HEK293 (cell line): Measurements from ENCODE around the gene CLIC4.

ENCODE experiments used
- CTCF ChIA-PET: fragments of 350-600 bp; formaldehyde crosslinking; extraction: SDS; loops from one replicate; lab custom pipeline; 2021; ENCODE audit warnings: antibody characterized with exemption; lab: Yijun Ruan, JAX
- POLR2A ChIA-PET: fragments of 300-600 bp; formaldehyde crosslinking; extraction: SDS; loops from one replicate; lab custom pipeline; 2020; ENCODE audit warnings: antibody characterized with exemption, inconsistent platforms; lab: Yijun Ruan, JAX
- H3K27ac ChIP-seq: fragments of 200-500 bp; sonication (Bioruptor generic); 2 replicates; pipeline ENCODE4 v1.5.1; 2014; ENCODE audit warnings: low read depth, low read length, control low read depth, inconsistent platforms; ENCODE audit errors: extremely low read depth
- H3K36me3 ChIP-seq, 2 experiments: fragments of 200-500 bp in 1 of 2; sonication (Bioruptor generic) in 1 of 2; 1 replicate in 1 of 2; 2 replicates in 1 of 2; pipeline ENCODE4 v1.5.1; 2014 to 2017; ENCODE audit warnings: inconsistent platforms in 2 of 2, low read length in 2 of 2; ENCODE audit not compliant: control insufficient read depth in 2 of 2, insufficient read depth in 1 of 2
- H3K4me1 ChIP-seq: fragments of 200-500 bp; sonication (Bioruptor generic); 2 replicates; pipeline ENCODE4 v1.5.1; 2014; ENCODE audit warnings: mild to moderate bottlenecking, low read length, inconsistent platforms; ENCODE audit not compliant: control insufficient read depth, insufficient read depth
- H3K4me3 ChIP-seq: 2 replicates; pipeline ENCODE4 v1.5.1; 2011; ENCODE audit warnings: low read depth, mild to moderate bottlenecking, control low read depth, low read length, moderate library complexity
- H3K9me3 ChIP-seq: fragments of 200-500 bp; sonication (Bioruptor generic); 2 replicates; pipeline ENCODE4 v1.5.1; 2014; ENCODE audit warnings: low read depth, low read length, inconsistent platforms; ENCODE audit not compliant: control insufficient read depth, insufficient read depth
- BCL6B ChIP-seq: fragments of 450-650 bp; formaldehyde crosslinking; IDR thresholded peaks from 2 replicates; pipeline ENCODE4 v1.5.1; 2017; ENCODE audit warnings: missing biosample characterization, missing genetic modification characterization
- HOXC10 ChIP-seq: sonication (generic); formaldehyde crosslinking; IDR thresholded peaks from 2 replicates; pipeline ENCODE4 v1.8.1; 2023; ENCODE audit warnings: mild to moderate bottlenecking, missing genetic modification reagents
- IKZF3 ChIP-seq: fragments of 450-650 bp; IDR thresholded peaks from 2 replicates; pipeline ENCODE4 v1.5.0; 2018; ENCODE audit warnings: missing biosample characterization, mild to moderate bottlenecking, missing genetic modification characterization, moderate library complexity
- KLF8 ChIP-seq: fragments of 450-650 bp; formaldehyde crosslinking; IDR thresholded peaks from 2 replicates; pipeline ENCODE4 v1.5.1; 2016; ENCODE audit warnings: missing biosample characterization, missing genetic modification characterization
- YY2 ChIP-seq: fragments of 450-650 bp; formaldehyde crosslinking; IDR thresholded peaks from 2 replicates; pipeline ENCODE4 v1.5.1; 2016; ENCODE audit warnings: missing biosample characterization, missing genetic modification characterization
- ZNF121 ChIP-seq: fragments of 450-650 bp; formaldehyde crosslinking; IDR thresholded peaks from 2 replicates; pipeline ENCODE4 v1.5.1; 2016; ENCODE audit warnings: missing biosample characterization, missing genetic modification characterization
- ZNF138 ChIP-seq: fragments of 450-650 bp; formaldehyde crosslinking; IDR thresholded peaks from 2 replicates; pipeline ENCODE4 v1.5.1; 2016; ENCODE audit warnings: missing biosample characterization, missing genetic modification characterization, borderline replicate concordance
- ZNF274 ChIP-seq, 2 experiments: fragments of 200-500 bp in 1 of 2; fragments of 450-650 bp in 1 of 2; sonication (Bioruptor generic) in 1 of 2; formaldehyde crosslinking in 1 of 2; IDR thresholded peaks; 2 replicates each; pipeline versions ENCODE4 v1.5.1 to v1.6.1; 2014 to 2016; ENCODE audit warnings: borderline replicate concordance in 1 of 2, inconsistent platforms in 1 of 2, low read length in 1 of 2, missing biosample characterization in 1 of 2, missing genetic modification characterization in 1 of 2
- ZNF335 ChIP-seq: fragments of 450-650 bp; formaldehyde crosslinking; conservative IDR thresholded peaks from 2 replicates; pipeline ENCODE4 v1.5.1; 2016; ENCODE audit warnings: missing biosample characterization, missing genetic modification characterization
- ZNF391 ChIP-seq: fragments of 450-650 bp; formaldehyde crosslinking; IDR thresholded peaks from 2 replicates; pipeline ENCODE4 v1.5.1; 2016; ENCODE audit warnings: low read depth, missing biosample characterization, missing genetic modification characterization, borderline replicate concordance
- ZNF394 ChIP-seq: fragments of 450-650 bp; formaldehyde crosslinking; IDR thresholded peaks from 2 replicates; pipeline ENCODE4 v1.5.1; 2016; ENCODE audit warnings: missing biosample characterization, missing genetic modification characterization, mild to moderate bottlenecking, moderate library complexity, borderline replicate concordance
- ZNF544 ChIP-seq: fragments of 450-650 bp; formaldehyde crosslinking; IDR thresholded peaks from 2 replicates; pipeline ENCODE4 v1.5.0; 2017; ENCODE audit warnings: missing biosample characterization, missing genetic modification characterization
- ZNF548 ChIP-seq: fragments of 450-650 bp; formaldehyde crosslinking; IDR thresholded peaks from 2 replicates; pipeline ENCODE4 v1.5.1; 2016; ENCODE audit warnings: missing biosample characterization, missing genetic modification characterization
- ZNF585B ChIP-seq: fragments of 450-650 bp; formaldehyde crosslinking; IDR thresholded peaks from 2 replicates; pipeline ENCODE4 v1.5.1; 2016; ENCODE audit warnings: missing biosample characterization, missing genetic modification characterization
- ZNF600 ChIP-seq: fragments of 450-650 bp; formaldehyde crosslinking; IDR thresholded peaks from 2 replicates; pipeline ENCODE4 v1.5.1; 2016; ENCODE audit warnings: missing biosample characterization, missing genetic modification characterization
- ZNF639 ChIP-seq: fragments of 450-650 bp; formaldehyde crosslinking; IDR thresholded peaks from 2 replicates; pipeline ENCODE4 v1.5.1; 2016; ENCODE audit warnings: missing biosample characterization, missing genetic modification characterization
- ZSCAN23 ChIP-seq: fragments of 450-650 bp; formaldehyde crosslinking; IDR thresholded peaks from 2 replicates; pipeline ENCODE4 v1.5.1; 2016; ENCODE audit warnings: missing biosample characterization, missing genetic modification characterization
- TF ChIP-seq, protein P1 (sequence below): fragments of 450-650 bp; formaldehyde crosslinking; IDR thresholded peaks from 2 replicates; pipeline ENCODE4 v1.5.1; 2016; ENCODE audit warnings: missing biosample characterization, missing genetic modification characterization, borderline replicate concordance
- TF ChIP-seq, protein P2 (sequence below): fragments of 450-650 bp; formaldehyde crosslinking; IDR thresholded peaks from 2 replicates; pipeline ENCODE4 v1.5.1; 2016; ENCODE audit warnings: missing biosample characterization, missing genetic modification characterization, borderline replicate concordance

CLIC4 gene

GRCh38 chr1:24878045-24878444 lies 132.8 kb downstream of the CLIC4 start (continued):
- TF ChIP-seq ZNF585B (tag by site-specific recombination) (no peak), HOXC10 (no peak)
- TF ChIP-seq, all 188 proteins: peak for 0

DNA sequence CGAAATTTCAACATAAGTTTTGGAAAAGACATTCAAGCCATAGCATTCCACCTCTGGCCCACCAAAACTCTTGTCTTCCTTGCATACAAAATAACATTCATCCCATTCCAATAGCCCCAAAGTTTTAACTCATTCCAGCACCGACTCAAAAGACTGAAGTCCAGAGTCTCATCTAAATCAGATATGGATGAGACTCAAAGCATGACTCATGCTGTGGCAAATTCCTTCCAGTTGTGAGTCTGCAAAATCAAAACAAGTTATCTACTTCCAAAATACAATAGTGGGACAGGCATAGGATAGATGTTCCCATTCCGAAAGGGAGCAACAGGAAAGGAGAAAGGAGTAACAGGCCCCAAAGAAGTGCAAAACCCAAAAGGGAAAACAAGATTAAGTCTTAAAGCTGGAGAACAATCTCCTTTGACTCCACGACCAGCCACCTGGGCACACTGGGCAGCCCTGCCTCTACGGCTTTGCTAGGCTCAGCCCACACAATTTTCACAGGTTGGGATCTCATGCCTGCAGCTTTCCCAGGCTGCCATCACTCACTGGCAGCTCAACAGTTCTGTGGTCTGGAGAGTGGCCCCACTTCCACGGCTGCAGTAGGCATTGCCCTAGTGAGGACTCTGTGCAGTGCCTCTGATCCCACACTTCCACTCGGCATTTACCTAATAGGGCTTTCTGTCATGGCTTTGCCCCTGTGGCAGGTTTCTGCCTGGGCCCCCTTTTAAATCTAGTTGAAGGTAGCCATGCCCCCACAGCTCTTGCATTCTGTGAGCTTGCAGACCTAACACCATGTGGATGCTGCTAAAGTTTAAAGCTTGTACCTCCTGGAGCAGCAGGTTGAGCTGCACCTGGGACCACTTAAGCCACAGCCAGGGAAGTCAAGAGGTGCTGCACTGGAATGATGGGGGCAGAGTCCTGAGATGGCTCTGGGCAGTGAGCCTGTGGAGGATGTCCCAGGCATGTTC lies 133.8 kb downstream of the CLIC4 start:
- H3K4me1 ChIP-seq: no peaks in the 10 kb centered on the region
- no peaks in the 10 kb centered on the region; the same call in 1 of the 2 replicates for H3K9me3 ChIP-seq
- no peak overlapping the region for H3K27ac ChIP-seq
- TF ChIP-seq ZNF335 (tag by site-specific recombination) (no peak), ZNF600 (no peak), ZNF639 (no peak), YY2 (tag by site-specific recombination) (no peak), ZNF548 (no peak), ZNF391 (tag by site-specific recombination) (no peak), IKZF3 (tag by site-specific recombination) (no peak), ZNF138 (tag by site-specific recombination) (no peak), ZSCAN23 (tag by site-specific recombination) (no peak), KLF8 (tag by site-specific recombination) (no peak), ZNF121 (tag by site-specific recombination) (no peak), ZNF394 (tag by site-specific recombination) (no peak), ZNF544 (tag by site-specific recombination) (no peak), BCL6B (tag by site-specific recombination) (no peak), ZNF274 (IDR thresholded peaks at IDR 0.05; ENCODE audit: low read length) (no peak), ZNF274 (tag by site-specific recombination; IDR thresholded peaks at IDR 0.05; ENCODE audit: borderline replicate concordance) (no peak)
- TF ChIP-seq, protein P1, sequence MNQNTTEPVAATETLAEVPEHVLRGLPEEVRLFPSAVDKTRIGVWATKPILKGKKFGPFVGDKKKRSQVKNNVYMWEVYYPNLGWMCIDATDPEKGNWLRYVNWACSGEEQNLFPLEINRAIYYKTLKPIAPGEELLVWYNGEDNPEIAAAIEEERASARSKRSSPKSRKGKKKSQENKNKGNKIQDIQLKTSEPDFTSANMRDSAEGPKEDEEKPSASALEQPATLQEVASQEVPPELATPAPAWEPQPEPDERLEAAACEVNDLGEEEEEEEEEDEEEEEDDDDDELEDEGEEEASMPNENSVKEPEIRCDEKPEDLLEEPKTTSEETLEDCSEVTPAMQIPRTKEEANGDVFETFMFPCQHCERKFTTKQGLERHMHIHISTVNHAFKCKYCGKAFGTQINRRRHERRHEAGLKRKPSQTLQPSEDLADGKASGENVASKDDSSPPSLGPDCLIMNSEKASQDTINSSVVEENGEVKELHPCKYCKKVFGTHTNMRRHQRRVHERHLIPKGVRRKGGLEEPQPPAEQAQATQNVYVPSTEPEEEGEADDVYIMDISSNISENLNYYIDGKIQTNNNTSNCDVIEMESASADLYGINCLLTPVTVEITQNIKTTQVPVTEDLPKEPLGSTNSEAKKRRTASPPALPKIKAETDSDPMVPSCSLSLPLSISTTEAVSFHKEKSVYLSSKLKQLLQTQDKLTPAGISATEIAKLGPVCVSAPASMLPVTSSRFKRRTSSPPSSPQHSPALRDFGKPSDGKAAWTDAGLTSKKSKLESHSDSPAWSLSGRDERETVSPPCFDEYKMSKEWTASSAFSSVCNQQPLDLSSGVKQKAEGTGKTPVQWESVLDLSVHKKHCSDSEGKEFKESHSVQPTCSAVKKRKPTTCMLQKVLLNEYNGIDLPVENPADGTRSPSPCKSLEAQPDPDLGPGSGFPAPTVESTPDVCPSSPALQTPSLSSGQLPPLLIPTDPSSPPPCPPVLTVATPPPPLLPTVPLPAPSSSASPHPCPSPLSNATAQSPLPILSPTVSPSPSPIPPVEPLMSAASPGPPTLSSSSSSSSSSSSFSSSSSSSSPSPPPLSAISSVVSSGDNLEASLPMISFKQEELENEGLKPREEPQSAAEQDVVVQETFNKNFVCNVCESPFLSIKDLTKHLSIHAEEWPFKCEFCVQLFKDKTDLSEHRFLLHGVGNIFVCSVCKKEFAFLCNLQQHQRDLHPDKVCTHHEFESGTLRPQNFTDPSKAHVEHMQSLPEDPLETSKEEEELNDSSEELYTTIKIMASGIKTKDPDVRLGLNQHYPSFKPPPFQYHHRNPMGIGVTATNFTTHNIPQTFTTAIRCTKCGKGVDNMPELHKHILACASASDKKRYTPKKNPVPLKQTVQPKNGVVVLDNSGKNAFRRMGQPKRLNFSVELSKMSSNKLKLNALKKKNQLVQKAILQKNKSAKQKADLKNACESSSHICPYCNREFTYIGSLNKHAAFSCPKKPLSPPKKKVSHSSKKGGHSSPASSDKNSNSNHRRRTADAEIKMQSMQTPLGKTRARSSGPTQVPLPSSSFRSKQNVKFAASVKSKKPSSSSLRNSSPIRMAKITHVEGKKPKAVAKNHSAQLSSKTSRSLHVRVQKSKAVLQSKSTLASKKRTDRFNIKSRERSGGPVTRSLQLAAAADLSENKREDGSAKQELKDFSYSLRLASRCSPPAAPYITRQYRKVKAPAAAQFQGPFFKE: no peak
- TF ChIP-seq, protein P2, sequence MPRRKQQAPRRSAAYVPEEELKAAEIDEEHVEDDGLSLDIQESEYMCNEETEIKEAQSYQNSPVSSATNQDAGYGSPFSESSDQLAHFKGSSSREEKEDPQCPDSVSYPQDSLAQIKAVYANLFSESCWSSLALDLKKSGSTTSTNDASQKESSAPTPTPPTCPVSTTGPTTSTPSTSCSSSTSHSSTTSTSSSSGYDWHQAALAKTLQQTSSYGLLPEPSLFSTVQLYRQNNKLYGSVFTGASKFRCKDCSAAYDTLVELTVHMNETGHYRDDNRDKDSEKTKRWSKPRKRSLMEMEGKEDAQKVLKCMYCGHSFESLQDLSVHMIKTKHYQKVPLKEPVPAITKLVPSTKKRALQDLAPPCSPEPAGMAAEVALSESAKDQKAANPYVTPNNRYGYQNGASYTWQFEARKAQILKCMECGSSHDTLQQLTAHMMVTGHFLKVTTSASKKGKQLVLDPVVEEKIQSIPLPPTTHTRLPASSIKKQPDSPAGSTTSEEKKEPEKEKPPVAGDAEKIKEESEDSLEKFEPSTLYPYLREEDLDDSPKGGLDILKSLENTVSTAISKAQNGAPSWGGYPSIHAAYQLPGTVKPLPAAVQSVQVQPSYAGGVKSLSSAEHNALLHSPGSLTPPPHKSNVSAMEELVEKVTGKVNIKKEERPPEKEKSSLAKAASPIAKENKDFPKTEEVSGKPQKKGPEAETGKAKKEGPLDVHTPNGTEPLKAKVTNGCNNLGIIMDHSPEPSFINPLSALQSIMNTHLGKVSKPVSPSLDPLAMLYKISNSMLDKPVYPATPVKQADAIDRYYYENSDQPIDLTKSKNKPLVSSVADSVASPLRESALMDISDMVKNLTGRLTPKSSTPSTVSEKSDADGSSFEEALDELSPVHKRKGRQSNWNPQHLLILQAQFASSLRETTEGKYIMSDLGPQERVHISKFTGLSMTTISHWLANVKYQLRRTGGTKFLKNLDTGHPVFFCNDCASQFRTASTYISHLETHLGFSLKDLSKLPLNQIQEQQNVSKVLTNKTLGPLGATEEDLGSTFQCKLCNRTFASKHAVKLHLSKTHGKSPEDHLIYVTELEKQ (tag by site-specific recombination): no peak
- H3K4me3 ChIP-seq: no peak overlapping the region
- POLR2A ChIA-PET: no interaction called here
- CTCF ChIA-PET: interaction anchor here (0.6 to 3.2 kb wide), 7 partner anchors 20 to 919 kb away, joined by 3 to 10 read pairs (median 3); no protein-coding TSS in a partner anchor
- H3K36me3 ChIP-seq: no peaks in the 10 kb centered on the region
